Measurements from ENCODE around the gene OR51F1.
"Not testable (repeated sequence)": the region's sequence is repeated elsewhere in the genome, so short reads cannot be mapped to it uniquely, and the experiment has no call there.

OR51F1 gene, protein sequence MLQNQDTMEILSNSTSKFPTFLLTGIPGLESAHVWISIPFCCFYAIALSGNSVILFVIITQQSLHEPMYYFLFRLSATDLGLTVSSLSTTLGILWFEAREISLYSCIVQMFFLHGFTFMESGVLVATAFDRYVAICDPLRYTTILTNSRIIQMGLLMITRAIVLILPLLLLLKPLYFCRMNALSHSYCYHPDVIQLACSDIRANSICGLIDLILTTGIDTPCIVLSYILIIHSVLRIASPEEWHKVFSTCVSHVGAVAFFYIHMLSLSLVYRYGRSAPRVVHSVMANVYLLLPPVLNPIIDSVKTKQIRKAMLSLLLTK

DNA sequence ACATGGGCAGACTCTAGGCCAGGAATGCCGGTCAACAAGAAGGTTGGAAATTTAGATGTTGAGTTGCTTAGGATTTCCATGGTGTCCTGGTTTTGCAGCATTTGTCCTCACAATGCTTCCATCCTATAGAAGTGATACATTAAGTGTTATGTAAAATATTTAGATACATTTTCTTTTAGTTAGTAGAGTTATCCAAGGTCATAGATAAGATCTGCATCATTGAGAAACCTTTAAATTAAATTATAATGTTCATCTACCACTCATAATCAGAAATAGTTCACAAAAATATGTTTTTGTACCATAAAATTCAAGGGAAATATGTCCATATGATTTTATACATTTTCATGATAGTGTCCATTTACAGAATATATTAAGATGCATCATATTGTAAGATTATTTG is at the start of gene OR51F1:
Gene OR51F1, minus strand, starts transcription at position 101 of the 400 bp plus-strand sequence. Its CDS starts 0 bp downstream, at position 101.
- no peak for DNase-seq (ENCODE audit: low spot score)

DNA sequence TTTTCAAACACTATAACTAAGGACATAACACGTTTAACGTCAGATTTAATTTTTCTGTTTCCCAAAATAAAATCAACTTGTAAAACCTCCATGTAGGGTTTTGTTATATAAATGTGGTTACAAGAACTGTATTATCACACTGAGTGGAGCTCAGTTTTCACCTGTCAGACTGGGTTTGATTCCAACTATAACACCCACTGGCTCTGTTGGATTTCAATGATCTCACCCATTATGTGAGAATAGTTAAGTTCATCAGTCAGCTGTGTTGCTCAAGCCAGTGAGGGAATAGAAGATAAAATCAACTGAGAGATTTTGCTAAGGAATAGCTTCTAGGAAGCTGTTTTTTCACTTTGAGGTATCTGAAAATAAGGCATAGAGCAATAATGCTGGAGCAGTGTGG is 39.5 kb upstream of the OR51F1 start:
- DNase-seq (ENCODE audit: low spot score), result no peak

DNA sequence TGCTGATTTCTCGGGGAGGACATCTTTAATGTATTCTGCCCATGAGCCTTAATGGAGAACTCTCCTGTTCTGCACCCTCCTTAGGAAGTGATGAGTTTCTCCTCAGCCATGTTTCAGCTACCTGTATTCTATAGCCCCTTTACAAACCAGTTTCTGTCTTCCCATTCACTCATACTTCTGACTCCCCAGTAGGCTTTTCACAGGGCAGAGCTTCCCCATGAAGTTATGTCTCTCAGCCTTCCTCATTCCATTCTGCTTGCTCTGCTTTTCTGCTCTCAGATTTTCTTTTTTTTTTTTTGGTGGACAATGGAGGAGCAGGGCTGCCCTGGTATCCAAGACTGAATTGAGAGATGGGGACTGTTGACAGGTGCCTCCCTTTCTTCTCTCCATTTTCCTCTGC is 38.7 kb upstream of the OR51F1 start:
- DNase-seq (ENCODE audit: low spot score), result no peak

DNA sequence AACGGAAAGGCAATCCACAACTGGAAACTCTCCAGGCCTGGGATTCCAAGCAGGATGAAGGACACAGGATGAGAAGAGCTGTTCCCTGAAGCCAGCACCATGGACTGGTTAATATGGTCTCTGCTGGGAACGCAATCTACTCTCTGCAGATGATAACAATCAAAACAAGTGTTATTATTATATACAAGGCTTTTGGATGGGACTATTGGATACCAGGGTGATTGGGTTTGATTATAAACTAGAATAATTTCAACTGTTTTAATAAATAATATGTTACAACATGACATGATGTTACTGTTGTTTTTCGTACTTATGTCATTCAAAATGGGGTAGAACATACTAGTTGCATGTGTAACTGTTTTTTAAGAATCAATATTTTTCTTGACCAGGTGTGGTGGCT is 34.5 kb upstream of the OR51F1 start, which contains the start of gene OR52R1:
Gene OR52R1, minus strand, starts transcription at position 101 of the 400 bp plus-strand sequence. Its CDS starts 0 bp downstream, at position 101.
- DNase-seq (ENCODE audit: low spot score), result no peak

DNA sequence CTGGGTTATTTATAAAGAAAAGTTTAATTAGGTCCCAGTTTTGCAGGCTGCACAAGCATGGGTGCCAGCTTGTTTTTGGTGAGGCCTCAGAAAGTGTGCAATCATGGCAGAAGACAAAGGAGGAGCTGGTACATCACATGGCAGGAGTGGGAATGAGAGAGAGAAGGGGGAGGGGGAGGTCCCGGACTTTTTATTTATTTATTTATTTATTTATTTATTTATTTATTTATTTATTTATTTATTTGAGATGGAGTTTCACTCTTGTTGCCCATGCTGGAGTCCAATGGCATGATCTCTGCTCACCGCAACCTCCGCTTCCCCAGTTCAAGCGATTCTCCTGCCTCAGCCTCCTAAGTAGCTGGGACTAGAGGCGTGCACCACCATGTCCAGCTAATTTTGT is 31.6 kb upstream of the OR51F1 start:
- not testable (repeated sequence) for DNase-seq (ENCODE audit: low spot score)

DNA sequence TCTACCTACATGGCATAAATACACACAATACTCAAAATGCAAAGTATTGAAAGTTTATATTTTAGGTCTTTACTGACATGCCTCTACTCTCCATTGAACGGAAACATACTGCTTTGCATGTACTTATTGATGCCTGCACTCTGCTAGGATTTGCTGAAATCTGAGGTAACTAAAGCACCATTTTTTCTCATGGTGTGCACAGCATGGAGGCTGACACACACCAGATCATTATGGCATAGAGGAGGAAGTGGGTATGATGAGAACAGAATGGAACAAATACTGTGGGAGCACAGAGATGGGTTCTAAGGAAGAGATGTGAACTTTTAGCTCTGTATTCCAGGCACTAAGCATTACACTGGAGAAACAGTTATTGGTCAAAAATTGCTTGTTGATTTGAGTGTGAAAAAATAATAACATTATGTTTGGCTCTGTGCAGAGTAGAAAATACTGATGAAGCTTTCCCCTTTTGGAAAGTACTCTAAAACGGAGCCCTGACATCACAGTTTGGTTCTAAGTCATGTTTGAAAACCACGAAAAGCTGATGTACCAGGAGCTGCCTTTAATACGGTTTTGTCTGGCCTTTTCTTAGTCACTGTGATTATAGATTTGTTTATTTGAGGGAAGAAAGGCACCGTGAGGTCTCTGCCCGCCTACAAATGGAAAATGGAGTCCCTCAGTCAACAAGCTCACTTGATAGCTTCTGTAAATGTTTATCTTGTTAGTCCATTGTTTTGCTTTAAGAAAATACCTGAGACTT is 28.9 kb upstream of the OR51F1 start:
- no peak for DNase-seq (ENCODE audit: low spot score)

DNA sequence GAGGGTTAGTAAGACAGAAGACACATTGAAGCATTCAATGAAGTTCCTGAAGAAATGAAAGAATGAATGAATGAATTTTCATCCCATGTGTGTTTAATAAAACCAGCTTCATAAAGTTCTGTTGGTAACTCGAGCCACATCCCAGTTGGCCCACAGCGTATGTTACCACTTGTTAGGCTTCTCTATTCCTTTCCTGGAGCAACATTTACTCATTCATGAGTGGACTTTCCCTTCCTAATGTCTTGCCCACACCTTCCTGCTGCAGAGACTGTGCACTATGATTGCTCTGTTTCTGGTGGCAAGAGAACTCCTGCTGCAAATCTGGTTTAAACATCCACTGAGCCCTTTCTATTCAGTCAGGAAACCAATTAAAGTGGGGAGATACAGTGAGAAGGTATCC is 27.5 kb upstream of the OR51F1 start:
- DNase-seq (ENCODE audit: low spot score), result no peak

DNA sequence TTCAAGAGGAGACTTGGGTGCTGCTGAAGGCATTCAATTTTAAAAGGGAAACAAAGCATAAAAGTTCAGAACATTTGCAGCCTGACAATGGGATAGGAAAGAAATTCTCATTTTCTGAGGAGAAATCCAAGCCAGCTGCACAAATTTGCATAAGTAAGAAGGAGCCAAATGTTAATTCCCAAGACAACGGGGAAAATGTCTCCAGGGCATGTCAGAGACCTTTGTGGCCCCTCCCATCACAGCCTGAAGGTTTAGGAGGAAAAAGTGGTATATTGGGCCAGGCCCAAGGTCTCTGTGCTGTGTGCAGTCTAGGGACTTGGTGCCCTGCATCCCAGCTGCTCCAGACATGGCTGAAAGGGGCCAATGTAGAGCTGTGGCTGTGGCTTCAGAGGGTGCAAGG is 12.7 kb upstream of the OR51F1 start:
- DNase-seq (ENCODE audit: low spot score), result no peak

DNA sequence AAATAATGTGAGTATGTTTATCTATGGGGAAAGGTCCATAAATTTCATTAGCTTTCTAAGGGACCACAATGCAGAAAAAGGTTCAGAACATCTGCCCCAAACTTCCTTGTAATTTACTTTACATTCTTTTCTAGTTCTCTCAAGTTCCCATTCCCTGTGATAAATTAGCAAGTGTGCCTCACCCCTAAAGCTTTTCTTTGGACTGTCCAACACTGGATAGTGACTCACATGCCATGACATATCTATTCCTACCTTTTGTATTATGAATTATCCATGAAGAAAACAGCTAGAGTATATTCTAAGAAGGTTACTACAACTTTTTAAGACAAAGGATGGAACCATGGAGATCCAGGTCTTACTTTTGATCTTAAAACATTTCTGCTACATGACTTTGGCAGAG is 1.6 kb downstream of the OR51F1 start:
- no peak for DNase-seq (ENCODE audit: low spot score)

DNA sequence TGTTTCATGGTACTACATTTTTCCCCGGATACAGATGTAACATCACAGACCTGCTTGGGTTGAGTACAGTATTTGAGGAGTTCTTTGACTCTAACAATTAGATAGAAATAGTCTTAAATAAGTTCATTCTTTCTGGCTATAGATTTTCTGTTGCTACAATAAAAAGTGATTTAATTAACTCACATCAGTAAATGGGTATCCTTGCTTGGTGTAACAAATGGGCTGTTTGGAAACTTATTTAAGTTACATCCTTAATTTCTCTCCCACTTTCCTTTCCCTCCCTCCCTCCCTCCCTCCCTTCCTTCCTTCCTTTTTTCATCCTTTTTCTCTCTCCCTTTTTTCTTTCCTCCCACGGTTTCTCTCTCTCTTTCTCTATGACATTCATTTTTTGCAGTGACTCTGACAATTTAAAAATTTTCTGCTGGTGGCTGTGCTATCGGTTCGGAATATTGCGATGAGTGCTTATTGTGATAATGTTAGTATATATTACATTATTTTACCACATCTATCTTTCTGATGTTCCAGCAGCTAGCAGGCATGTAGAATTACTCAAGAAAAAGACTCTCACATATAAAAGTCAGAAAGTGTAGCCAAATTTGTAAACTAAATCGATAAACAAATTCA is 3.2 kb downstream of the OR51F1 start:
- DNase-seq (ENCODE audit: low spot score), result no peak

DNA sequence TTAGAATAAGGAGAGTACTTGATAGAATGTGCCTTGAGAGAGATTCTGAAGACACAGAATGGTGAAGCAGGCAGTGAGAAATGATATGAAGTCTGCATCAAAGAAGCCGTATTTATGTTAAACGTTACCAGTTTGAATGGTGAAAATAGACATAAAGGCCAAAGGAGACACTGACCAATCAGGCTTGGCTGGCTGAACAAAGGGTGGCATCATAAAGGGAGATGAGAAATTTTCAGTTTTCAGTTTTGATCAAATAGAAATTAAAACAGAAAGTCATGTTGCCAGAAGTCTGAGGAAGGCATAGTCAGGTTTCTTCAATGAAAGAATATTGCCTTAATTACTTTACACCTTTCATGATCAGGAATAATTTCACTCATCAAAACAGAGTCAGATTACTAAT is 6.6 kb downstream of the OR51F1 start:
- no peak for DNase-seq (ENCODE audit: low spot score)

DNA sequence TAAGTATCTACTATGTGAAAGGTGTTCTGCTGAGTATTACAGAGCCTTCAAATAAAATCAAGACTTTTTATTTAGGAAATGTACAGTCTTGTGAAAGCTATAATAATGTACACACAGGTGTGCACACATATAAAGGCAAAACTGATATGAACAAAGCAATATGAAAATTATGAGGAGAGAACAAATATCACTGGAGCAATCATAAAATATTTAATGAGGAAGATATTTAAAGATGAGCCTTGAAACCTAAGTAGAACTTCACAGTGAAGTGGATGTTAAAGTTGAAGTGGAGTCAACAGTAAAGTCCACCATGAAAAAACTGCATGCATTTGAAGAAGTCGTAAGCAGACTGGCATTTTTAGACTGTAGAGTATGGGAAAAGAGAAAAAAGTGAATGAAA is 18.5 kb downstream of the OR51F1 start:
- no peak for DNase-seq (ENCODE audit: low spot score)

DNA sequence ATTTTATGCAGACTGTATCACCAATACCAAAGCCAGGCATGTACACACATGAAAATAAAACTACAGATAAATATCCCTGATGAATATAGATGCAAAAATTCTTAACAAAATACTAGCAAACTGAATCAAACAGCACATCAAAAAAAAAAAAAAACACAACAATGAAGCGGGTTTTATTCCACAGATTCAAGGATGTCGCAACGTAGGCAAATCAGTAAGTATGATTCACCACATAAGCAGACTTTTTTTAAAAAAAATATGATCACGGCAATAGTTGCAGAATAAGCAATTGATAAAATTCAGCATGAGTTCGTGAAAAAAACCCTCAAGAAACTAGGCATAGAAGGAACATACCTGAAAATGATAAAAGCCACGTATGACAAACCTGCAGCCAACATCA is 21.3 kb downstream of the OR51F1 start:
- DNase-seq (ENCODE audit: low spot score), result no peak

DNA sequence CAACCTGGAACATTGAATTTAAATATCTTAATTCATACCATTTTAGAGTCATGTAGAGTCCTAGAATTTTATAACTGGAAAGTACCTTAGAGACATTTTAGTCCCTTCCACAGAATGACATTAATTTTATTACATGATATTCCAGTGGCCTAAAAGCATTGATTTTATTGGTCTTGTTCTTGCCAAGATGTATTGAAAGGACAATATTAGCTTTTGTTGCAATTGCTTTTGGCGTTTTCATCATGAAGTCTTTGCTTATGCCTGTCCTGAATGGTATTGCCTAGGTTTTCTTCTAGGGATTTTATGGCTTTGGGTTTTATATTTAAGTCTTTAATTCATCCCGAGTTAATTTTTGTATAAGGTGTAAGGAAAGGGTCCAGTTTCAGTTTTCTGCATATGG is 29.0 kb downstream of the OR51F1 start:
- no peak for DNase-seq (ENCODE audit: low spot score)

DNA sequence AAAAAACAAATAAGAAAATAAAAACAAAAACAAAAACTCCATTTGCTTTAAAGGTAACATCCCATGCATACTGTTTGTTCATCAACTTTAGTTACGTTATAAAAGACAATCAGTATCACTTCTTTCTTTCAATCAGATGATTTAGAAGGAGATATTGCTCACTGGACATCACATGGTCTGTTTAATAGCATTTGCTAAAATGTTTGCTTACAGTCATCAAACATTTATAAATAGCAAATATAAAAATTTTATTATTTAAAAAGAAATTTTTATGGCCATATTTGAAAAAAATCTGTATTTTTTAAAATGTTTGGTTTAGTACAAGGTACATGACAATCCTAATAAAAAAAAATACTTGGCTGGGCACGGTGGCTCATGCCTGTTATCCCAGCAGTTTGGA is 42.6 kb downstream of the OR51F1 start:
- no peak for DNase-seq (ENCODE audit: low spot score)

DNA sequence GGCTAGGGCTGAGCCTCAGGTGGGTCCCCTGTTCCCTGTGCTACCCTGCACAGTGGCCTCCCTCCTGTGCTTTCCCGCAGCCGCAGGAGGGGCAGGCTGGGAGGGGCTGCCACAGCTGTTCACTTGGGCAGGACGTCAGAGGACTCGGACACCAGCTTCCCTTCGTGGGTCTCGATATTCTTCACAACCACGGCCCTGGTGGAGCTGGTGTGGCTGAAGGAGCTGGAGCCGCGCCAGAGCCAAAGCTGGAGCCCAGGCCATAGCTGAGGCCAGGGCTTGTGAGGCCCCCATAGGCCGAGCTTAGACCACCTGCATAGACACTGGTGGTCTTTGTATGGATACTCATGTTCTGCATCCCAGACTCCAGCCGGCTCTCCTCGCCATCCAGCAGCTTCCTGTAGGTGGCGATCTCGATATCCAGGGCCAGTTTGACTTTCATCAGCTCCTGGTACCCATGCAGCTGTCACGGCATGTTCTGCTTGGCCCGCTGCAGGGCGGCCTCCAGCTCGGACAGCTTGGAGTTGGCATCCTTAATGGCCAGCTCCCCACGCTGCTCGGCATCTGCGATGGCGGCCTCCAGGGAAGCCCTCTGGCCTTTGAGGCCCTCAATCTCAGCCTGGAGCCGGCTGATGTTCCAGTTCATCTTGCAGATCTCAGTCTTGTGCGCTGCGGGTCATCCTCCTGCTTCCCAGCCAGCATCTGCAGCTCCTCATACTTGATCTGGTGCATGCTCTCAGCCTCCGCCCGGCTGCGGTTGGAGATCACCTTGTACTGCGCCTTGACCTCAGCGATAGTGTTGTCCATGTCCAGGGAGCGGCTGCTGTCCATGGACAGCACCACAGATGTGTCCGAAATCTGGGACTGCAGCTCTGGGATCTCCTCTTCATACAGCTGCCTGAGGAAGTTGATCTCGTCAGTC is 46.9 kb downstream of the OR51F1 start:
- DNase-seq (ENCODE audit: low spot score), result not testable (repeated sequence)

Data from globus pallidus (tissue), 1 donor.